Breast epithelium (tissue), 3 donors: ENCODE results near the gene FHL3.

Experiments used
- POLR2A ChIP-seq: fragments of 450-650 bp; IDR thresholded peaks from one replicate; pipeline ENCODE4 v1.6.1; 2016; ENCODE audit warnings: antibody characterized with exemption, mild to moderate bottlenecking, moderate library complexity
- TF ChIP-seq, protein P1 (sequence below), 3 donors: fragments of 450-650 bp; IDR thresholded peaks; one replicate each; pipeline ENCODE4 v1.5.1; 2016 to 2017; ENCODE audit warnings: antibody characterized with exemption in 3 of 3, mild to moderate bottlenecking in 3 of 3, moderate library complexity in 3 of 3

DNA sequence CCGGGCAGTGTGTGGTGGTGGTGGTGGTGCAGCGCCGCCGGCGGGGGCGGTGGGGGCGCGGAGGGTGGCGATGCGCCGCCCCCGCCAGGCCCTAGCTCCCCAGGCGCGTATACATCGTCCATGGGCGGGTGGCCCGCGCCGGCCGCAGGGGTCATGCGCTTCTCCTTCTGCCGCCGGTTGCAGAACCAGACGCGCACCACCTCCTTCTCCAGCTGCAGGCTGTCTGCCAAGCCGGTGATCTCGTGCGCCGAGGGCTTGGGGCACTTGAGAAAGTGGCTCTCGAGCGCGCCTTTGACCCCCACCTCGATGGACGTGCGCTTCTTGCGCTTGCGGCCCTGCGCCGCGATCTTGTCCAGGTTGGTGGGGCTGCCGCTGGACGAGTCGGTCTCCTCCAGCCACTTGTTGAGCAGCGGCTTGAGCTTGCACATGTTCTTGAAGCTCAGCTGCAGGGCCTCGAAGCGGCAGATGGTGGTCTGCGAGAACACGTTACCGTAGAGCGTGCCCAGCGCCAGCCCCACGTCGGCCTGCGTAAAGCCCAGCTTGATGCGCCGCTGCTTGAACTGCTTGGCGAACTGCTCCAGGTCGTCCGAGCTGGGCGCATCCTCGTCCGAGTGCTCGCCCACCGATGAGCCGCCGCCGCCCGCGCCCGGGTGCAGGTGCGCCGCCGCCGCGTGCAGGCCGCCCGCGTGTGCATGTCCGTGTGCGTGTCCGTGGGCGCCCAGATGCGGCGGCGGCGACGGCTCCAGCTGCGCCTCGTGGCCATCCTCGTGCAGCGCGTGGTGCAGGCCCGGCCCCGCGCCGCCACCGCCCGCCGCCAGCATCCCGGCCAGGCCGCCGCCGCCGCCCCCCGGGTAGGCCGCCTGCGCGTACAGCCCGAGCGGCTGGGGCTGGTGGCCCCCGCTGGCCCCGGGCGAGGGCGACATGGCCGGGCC is 40.4 kb upstream of the FHL3 start:
- TF ChIP-seq, protein P1, sequence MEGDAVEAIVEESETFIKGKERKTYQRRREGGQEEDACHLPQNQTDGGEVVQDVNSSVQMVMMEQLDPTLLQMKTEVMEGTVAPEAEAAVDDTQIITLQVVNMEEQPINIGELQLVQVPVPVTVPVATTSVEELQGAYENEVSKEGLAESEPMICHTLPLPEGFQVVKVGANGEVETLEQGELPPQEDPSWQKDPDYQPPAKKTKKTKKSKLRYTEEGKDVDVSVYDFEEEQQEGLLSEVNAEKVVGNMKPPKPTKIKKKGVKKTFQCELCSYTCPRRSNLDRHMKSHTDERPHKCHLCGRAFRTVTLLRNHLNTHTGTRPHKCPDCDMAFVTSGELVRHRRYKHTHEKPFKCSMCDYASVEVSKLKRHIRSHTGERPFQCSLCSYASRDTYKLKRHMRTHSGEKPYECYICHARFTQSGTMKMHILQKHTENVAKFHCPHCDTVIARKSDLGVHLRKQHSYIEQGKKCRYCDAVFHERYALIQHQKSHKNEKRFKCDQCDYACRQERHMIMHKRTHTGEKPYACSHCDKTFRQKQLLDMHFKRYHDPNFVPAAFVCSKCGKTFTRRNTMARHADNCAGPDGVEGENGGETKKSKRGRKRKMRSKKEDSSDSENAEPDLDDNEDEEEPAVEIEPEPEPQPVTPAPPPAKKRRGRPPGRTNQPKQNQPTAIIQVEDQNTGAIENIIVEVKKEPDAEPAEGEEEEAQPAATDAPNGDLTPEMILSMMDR (IDR thresholded peaks at IDR 0.05) = no peak
- no peak for TF ChIP-seq POLR2A
